ENCODE data around the gene SLC12A5.

Gene SLC12A5

GRCh38 chr20:46051556-46052308 is 22.7 kb downstream of the SLC12A5 start:
- H3K27me3 ChIP-seq (replicated peaks; ENCODE audit: insufficient read depth, low read length): peaks cover 18% of the 10 kb centered on the region
- no peaks in the 10 kb centered on the region for H3K36me3 ChIP-seq (replicated peaks; ENCODE audit: insufficient read depth, low read length)
- H3K4me3 ChIP-seq (ENCODE audit: low read length): no peak overlapping the region
- no peak overlapping the region for H3K4me2 ChIP-seq (ENCODE audit: low read depth, low read length)
- no peaks in the 10 kb centered on the region for H4K20me1 ChIP-seq (ENCODE audit: insufficient read depth, low read length)
- H3K9me3 ChIP-seq (replicated peaks; ENCODE audit: insufficient read depth, low read length): no peaks in the 10 kb centered on the region
- TF ChIP-seq EZH2phosphoT487 (IDR thresholded peaks at IDR 0.05; ENCODE audit: low read length): no peak
- TF ChIP-seq CTCF (IDR thresholded peaks at IDR 0.05; ENCODE audit: low read length): no peak
- TF ChIP-seq EZH2 (optimal IDR thresholded peaks at IDR 0.05; ENCODE audit: low read depth, low read length): no peak
- H3K4me1 ChIP-seq (ENCODE audit: low read length): no peaks in the 10 kb centered on the region
- no peaks in the 10 kb centered on the region for H3F3A ChIP-seq (ENCODE audit: insufficient read depth, low read length)
- no peaks in the 10 kb centered on the region for H3K9me2 ChIP-seq (replicated peaks; ENCODE audit: insufficient read depth, low read length)
- no peak overlapping the region for H2AFZ ChIP-seq (ENCODE audit: low read length)
- no peak for DNase-seq
- H3K9ac ChIP-seq (ENCODE audit: low read length): no peak overlapping the region
- H3K79me2 ChIP-seq (ENCODE audit: low read length): no peaks in the 10 kb centered on the region
- H3K27ac ChIP-seq (ENCODE audit: low read length): no peak overlapping the region

GRCh38 chr20:46053416-46053815 is 24.4 kb downstream of the SLC12A5 start:
- H3K4me3 ChIP-seq (ENCODE audit: low read length): no peak overlapping the region
- H4K20me1 ChIP-seq (ENCODE audit: insufficient read depth, low read length): no peaks in the 10 kb centered on the region
- H3F3A ChIP-seq (ENCODE audit: insufficient read depth, low read length): no peaks in the 10 kb centered on the region
- H3K4me1 ChIP-seq (ENCODE audit: low read length): no peaks in the 10 kb centered on the region
- H3K9me3 ChIP-seq (replicated peaks; ENCODE audit: insufficient read depth, low read length): no peaks in the 10 kb centered on the region
- no peaks in the 10 kb centered on the region for H3K9me2 ChIP-seq (replicated peaks; ENCODE audit: insufficient read depth, low read length)
- no peak overlapping the region for H3K27ac ChIP-seq (ENCODE audit: low read length)
- no peaks in the 10 kb centered on the region for H3K36me3 ChIP-seq (replicated peaks; ENCODE audit: insufficient read depth, low read length)
- H3K9ac ChIP-seq (ENCODE audit: low read length): no peak overlapping the region
- no peaks in the 10 kb centered on the region for H3K79me2 ChIP-seq (ENCODE audit: low read length)
- TF ChIP-seq EZH2 (optimal IDR thresholded peaks at IDR 0.05; ENCODE audit: low read depth, low read length) (no peak), EZH2phosphoT487 (IDR thresholded peaks at IDR 0.05; ENCODE audit: low read length) (no peak), CTCF (IDR thresholded peaks at IDR 0.05; ENCODE audit: low read length) (no peak)
- DNase-seq: no peak
- H2AFZ ChIP-seq (ENCODE audit: low read length): no peak overlapping the region
- H3K27me3 ChIP-seq (replicated peaks; ENCODE audit: insufficient read depth, low read length): peaks cover 18% of the 10 kb centered on the region
- H3K4me2 ChIP-seq (ENCODE audit: low read depth, low read length): no peak overlapping the region

- H3K27me3 ChIP-seq (replicated peaks; ENCODE audit: insufficient read depth, low read length): peaks cover 9% of the 10 kb centered on the region
- H3K4me3 ChIP-seq (ENCODE audit: low read length): no peak overlapping the region
- DNase-seq: no peak
- H3K9ac ChIP-seq (ENCODE audit: low read length): no peak overlapping the region
- H3K9me2 ChIP-seq (replicated peaks; ENCODE audit: insufficient read depth, low read length): no peaks in the 10 kb centered on the region
- H3F3A ChIP-seq (ENCODE audit: insufficient read depth, low read length): no peaks in the 10 kb centered on the region
- no peaks in the 10 kb centered on the region for H3K4me1 ChIP-seq (ENCODE audit: low read length)
- no peaks in the 10 kb centered on the region for H3K79me2 ChIP-seq (ENCODE audit: low read length)
- H3K36me3 ChIP-seq (replicated peaks; ENCODE audit: insufficient read depth, low read length): 0 out of 2 replicates have a peak, but pooled peaks cover 2% of the 10 kb centered on the region
- no peaks in the 10 kb centered on the region for H4K20me1 ChIP-seq (ENCODE audit: insufficient read depth, low read length)
- no peaks in the 10 kb centered on the region for H3K9me3 ChIP-seq (replicated peaks; ENCODE audit: insufficient read depth, low read length)
- no peak overlapping the region for H3K27ac ChIP-seq (ENCODE audit: low read length)
- H2AFZ ChIP-seq (ENCODE audit: low read length): no peak overlapping the region
- no peak for TF ChIP-seq EZH2phosphoT487 (IDR thresholded peaks at IDR 0.05; ENCODE audit: low read length)
- TF ChIP-seq CTCF (IDR thresholded peaks at IDR 0.05; ENCODE audit: low read length): no peak
- no peak for TF ChIP-seq EZH2 (optimal IDR thresholded peaks at IDR 0.05; ENCODE audit: low read depth, low read length)
- H3K4me2 ChIP-seq (ENCODE audit: low read depth, low read length): no peak overlapping the region
Observed at GRCh38 chr20:46054606-46055005, 25.6 kb downstream of the SLC12A5 start.
